NCI-H1436 (cell line): Measurements from ENCODE around the gene GAREM1.

Experiments used
- DNase-seq: peaks from one replicate; lab custom pipeline; 2025; lab: John Stamatoyannopoulos, UW

GAREM1 gene

GRCh38 chr18:32289483-32290075 lies 181.1 kb downstream of the GAREM1 start:
- DNase-seq: peak; percentile 66

GRCh38 chr18:32287873-32288272 lies 182.8 kb downstream of the GAREM1 start:
- no peak for DNase-seq

GRCh38 chr18:32287249-32287648 lies 183.4 kb downstream of the GAREM1 start:
- no peak for DNase-seq

- DNase-seq: no peak
Observed at GRCh38 chr18:32286749-32287148, 183.9 kb downstream of the GAREM1 start.

GRCh38 chr18:32284284-32284683 lies 186.4 kb downstream of the GAREM1 start:
- DNase-seq: no peak

GRCh38 chr18:32280911-32281310 lies 189.8 kb downstream of the GAREM1 start:
- no peak for DNase-seq

- no peak for DNase-seq
Observed at GRCh38 chr18:32280188-32280783, 190.4 kb downstream of the GAREM1 start.

GRCh38 chr18:32278177-32278799 lies 192.4 kb downstream of the GAREM1 start:
- DNase-seq: no peak

GRCh38 chr18:32277549-32277948 lies 193.1 kb downstream of the GAREM1 start:
- no peak for DNase-seq

GRCh38 chr18:32276906-32277305 lies 193.8 kb downstream of the GAREM1 start:
- no peak for DNase-seq

- no peak for DNase-seq
Observed at GRCh38 chr18:32276256-32276655, 194.4 kb downstream of the GAREM1 start.

GRCh38 chr18:32275221-32275620 lies 195.5 kb downstream of the GAREM1 start:
- DNase-seq: no peak

GRCh38 chr18:32274307-32274706 lies 196.4 kb downstream of the GAREM1 start:
- no peak for DNase-seq

GRCh38 chr18:32271672-32272208 lies 198.9 kb downstream of the GAREM1 start:
- DNase-seq: peak; percentile 24

- no peak for DNase-seq
Observed at GRCh38 chr18:32270341-32270740, 200.3 kb downstream of the GAREM1 start.

- DNase-seq: no peak
Observed at GRCh38 chr18:32267463-32267862, 203.2 kb downstream of the GAREM1 start.

- no peak for DNase-seq
Observed at GRCh38 chr18:32264401-32264800, 206.3 kb downstream of the GAREM1 start.

GRCh38 chr18:32262092-32262491 lies 208.6 kb downstream of the GAREM1 start:
- no peak for DNase-seq

- DNase-seq: no peak
Observed at GRCh38 chr18:32261003-32261402, 209.7 kb downstream of the GAREM1 start.

- no peak for DNase-seq
Observed at GRCh38 chr18:32259553-32259952, 211.1 kb downstream of the GAREM1 start.

- DNase-seq: no peak
Observed at GRCh38 chr18:32258558-32259204, 212.0 kb downstream of the GAREM1 start.

GRCh38 chr18:32258148-32258547 lies 212.5 kb downstream of the GAREM1 start:
- no peak for DNase-seq
